ENCODE measurements around the gene SNX18.

- TF ChIP-seq CTCF (conservative IDR thresholded peaks at IDR 0.05) (no peak), ZFX (IDR thresholded peaks at IDR 0.05) (no peak)
These were observed 3.3 kb upstream of the SNX18 start for GRCh38 chr5:54514291-54514690.

Data from C4-2B (cell line).